ENCODE measurements around the gene SEC14L1. TPM values are rescaled to one million over a fixed set of nuclear protein-coding genes. Genes with fewer than 3 reads are reported as not detected.
"Not testable (repeated sequence)": the region's sequence is repeated elsewhere in the genome, so short reads cannot be mapped to it uniquely, and the experiment has no call there.

Gene SEC14L1
- total RNA-seq, 2 experiments from 2014 or later, result 98.5 to 146 TPM

GRCh38 chr17:77148077-77148939 is 7.5 kb downstream of the SEC14L1 start:
- ATAC-seq (no peak), DNase-seq (no peak)
- peaks cover 67% of the 10 kb centered on the region for H3K36me3 Mint-ChIP-seq
- H3K27ac Mint-ChIP-seq, result no peak overlapping the region
- H3K27me3 Mint-ChIP-seq, result no peaks in the 10 kb centered on the region
- no peaks in the 10 kb centered on the region for H3K9me3 Mint-ChIP-seq (ENCODE audit: low read depth)
- peaks cover 66% of the 10 kb centered on the region for H3K4me1 Mint-ChIP-seq
- CTCF ChIA-PET, result no interaction called here
- H3K4me3 Mint-ChIP-seq, result no peak overlapping the region

- DNase-seq (no peak), ATAC-seq (no peak)
- H3K4me1 Mint-ChIP-seq, result peaks cover 65% of the 10 kb centered on the region
- H3K27me3 Mint-ChIP-seq, result no peaks in the 10 kb centered on the region
- H3K36me3 Mint-ChIP-seq, result peaks cover 59% of the 10 kb centered on the region
- H3K27ac Mint-ChIP-seq, result peak overlapping the region; percentile 20
- CTCF ChIA-PET, result interaction anchor here (1.5 kb wide), 1 partner anchor 83 kb away, joined by 3 read pairs; no protein-coding TSS in a partner anchor
- no peak overlapping the region for H3K4me3 Mint-ChIP-seq
- H3K9me3 Mint-ChIP-seq (ENCODE audit: low read depth), result no peaks in the 10 kb centered on the region
These were observed 8.3 kb downstream of the SEC14L1 start for GRCh38 chr17:77148940-77149510.

GRCh38 chr17:77150196-77150595 is 9.4 kb downstream of the SEC14L1 start:
- Mint-ChIP-seq H3K4me3 (no peak overlapping the region), H3K4me1 (peaks cover 64% of the 10 kb centered on the region), H3K9me3 (ENCODE audit: low read depth) (no peaks in the 10 kb centered on the region), H3K27me3 (no peaks in the 10 kb centered on the region), H3K27ac (no peak overlapping the region), H3K36me3 (peaks cover 54% of the 10 kb centered on the region)
- ATAC-seq (no peak), DNase-seq (no peak)
- CTCF ChIA-PET, result interaction anchor here (0.5 to 1.5 kb wide), 2 partner anchors 82 to 630 kb away, joined by 3 to 4 read pairs; no protein-coding TSS in a partner anchor

GRCh38 chr17:77151186-77151585 is 10.4 kb downstream of the SEC14L1 start:
- Mint-ChIP-seq H3K27ac (no peak overlapping the region), H3K27me3 (no peaks in the 10 kb centered on the region)
- DNase-seq, result no peak

GRCh38 chr17:77152056-77152455 is 11.3 kb downstream of the SEC14L1 start:
- H3K27ac Mint-ChIP-seq; DNase-seq; H3K9me3 Mint-ChIP-seq (ENCODE audit: low read depth); H3K27me3 Mint-ChIP-seq; H3K4me3 Mint-ChIP-seq; ATAC-seq: not testable (repeated sequence)
- H3K36me3 Mint-ChIP-seq, result peaks cover 50% of the 10 kb centered on the region
- peaks cover 54% of the 10 kb centered on the region for H3K4me1 Mint-ChIP-seq
- CTCF ChIA-PET, result interaction anchor here (1.4 kb wide), 1 partner anchor 96 kb away, joined by 4 read pairs; no protein-coding TSS in a partner anchor

More at GRCh38 chr17:77151186-77151585, 10.4 kb downstream of the SEC14L1 start:
- Mint-ChIP-seq H3K36me3 (peaks cover 51% of the 10 kb centered on the region), H3K4me1 (peaks cover 62% of the 10 kb centered on the region), H3K9me3 (ENCODE audit: low read depth) (no peaks in the 10 kb centered on the region), H3K4me3 (no peak overlapping the region)
- no peak for ATAC-seq
- CTCF ChIA-PET, result interaction anchor here (1.4 kb wide), 1 partner anchor 95 kb away, joined by 4 read pairs; no protein-coding TSS in a partner anchor

GRCh38 chr17:77153472-77153871 is 12.7 kb downstream of the SEC14L1 start:
- ATAC-seq, result no peak
- Mint-ChIP-seq H3K27me3 (no peaks in the 10 kb centered on the region), H3K27ac (no peak overlapping the region), H3K36me3 (peaks cover 48% of the 10 kb centered on the region), H3K4me3 (no peak overlapping the region), H3K9me3 (ENCODE audit: low read depth) (no peaks in the 10 kb centered on the region), H3K4me1 (peaks cover 50% of the 10 kb centered on the region)
- CTCF ChIA-PET, result no interaction called here
- DNase-seq, result no peak

GRCh38 chr17:77153999-77154586 is 13.3 kb downstream of the SEC14L1 start:
- H3K27ac Mint-ChIP-seq, result no peak overlapping the region
- CTCF ChIA-PET, result no interaction called here
- H3K4me3 Mint-ChIP-seq, result no peak overlapping the region
- peaks cover 42% of the 10 kb centered on the region for H3K36me3 Mint-ChIP-seq
- H3K4me1 Mint-ChIP-seq, result peaks cover 44% of the 10 kb centered on the region
- H3K27me3 Mint-ChIP-seq, result no peaks in the 10 kb centered on the region
- DNase-seq, result no peak
- no peaks in the 10 kb centered on the region for H3K9me3 Mint-ChIP-seq (ENCODE audit: low read depth)
- ATAC-seq, result no peak

GRCh38 chr17:77155125-77155524 is 14.4 kb downstream of the SEC14L1 start:
- CTCF ChIA-PET, result interaction anchor here (1.3 kb wide), 1 partner anchor 9 kb away, joined by 3 read pairs; no protein-coding TSS in a partner anchor
- Mint-ChIP-seq H3K27ac (no peak overlapping the region), H3K36me3 (peaks cover 39% of the 10 kb centered on the region), H3K4me3 (no peak overlapping the region), H3K4me1 (peaks cover 43% of the 10 kb centered on the region), H3K9me3 (ENCODE audit: low read depth) (no peaks in the 10 kb centered on the region), H3K27me3 (no peaks in the 10 kb centered on the region)
- DNase-seq (no peak), ATAC-seq (no peak)

- H3K4me3 Mint-ChIP-seq; H3K27me3 Mint-ChIP-seq; DNase-seq; H3K9me3 Mint-ChIP-seq (ENCODE audit: low read depth); H3K27ac Mint-ChIP-seq; ATAC-seq; CTCF ChIA-PET: not testable (repeated sequence)
- Mint-ChIP-seq H3K4me1 (peaks cover 39% of the 10 kb centered on the region), H3K36me3 (peaks cover 31% of the 10 kb centered on the region)
These were observed 17.0 kb downstream of the SEC14L1 start for GRCh38 chr17:77157766-77158165.

GRCh38 chr17:77160091-77160874 is 19.5 kb downstream of the SEC14L1 start:
- Mint-ChIP-seq H3K4me3 (no peak overlapping the region), H3K4me1 (peaks cover 40% of the 10 kb centered on the region), H3K36me3 (peaks cover 49% of the 10 kb centered on the region), H3K27me3 (no peaks in the 10 kb centered on the region), H3K27ac (no peak overlapping the region), H3K9me3 (ENCODE audit: low read depth) (no peaks in the 10 kb centered on the region)
- DNase-seq (no peak), ATAC-seq (no peak)
- CTCF ChIA-PET, result interaction anchor here (1.0 to 1.5 kb wide), 3 partner anchors 9 to 20 kb away, joined by 3 to 5 read pairs (median 4); partner anchors contain the start of gene SEC14L1

GRCh38 chr17:77160875-77161530 is 20.2 kb downstream of the SEC14L1 start:
- no peak overlapping the region for H3K27ac Mint-ChIP-seq
- no peak for ATAC-seq
- peaks cover 36% of the 10 kb centered on the region for H3K4me1 Mint-ChIP-seq
- H3K36me3 Mint-ChIP-seq, result peaks cover 51% of the 10 kb centered on the region
- CTCF ChIA-PET, result interaction anchor here (0.6 to 1.2 kb wide), 3 partner anchors 21 to 54 kb away, joined by 3 to 5 read pairs (median 4); partner anchors contain the start of gene SEC14L1
- no peak for DNase-seq
- H3K9me3 Mint-ChIP-seq (ENCODE audit: low read depth), result no peaks in the 10 kb centered on the region
- no peak overlapping the region for H3K4me3 Mint-ChIP-seq
- no peaks in the 10 kb centered on the region for H3K27me3 Mint-ChIP-seq

GRCh38 chr17:77161953-77162352 is 21.2 kb downstream of the SEC14L1 start:
- ATAC-seq, result no peak
- Mint-ChIP-seq H3K27me3 (no peaks in the 10 kb centered on the region), H3K9me3 (ENCODE audit: low read depth) (no peaks in the 10 kb centered on the region), H3K27ac (no peak overlapping the region), H3K36me3 (peaks cover 50% of the 10 kb centered on the region), H3K4me3 (no peak overlapping the region), H3K4me1 (peaks cover 36% of the 10 kb centered on the region)
- no peak for DNase-seq
- CTCF ChIA-PET, result interaction anchor here (0.8 to 1.1 kb wide), 2 partner anchors 53 to 73 kb away, joined by 3 to 5 read pairs; no protein-coding TSS in a partner anchor
